Activated T-cell treated with anti-CD3 and anti-CD28 coated beads, Interleukin-2, amount 50 U/mL, for 72 hours (primary cell): ENCODE measurements around the gene QARS1. TPM values are rescaled to one million over a fixed set of nuclear protein-coding genes. Genes with fewer than 3 reads are reported as not detected.

ENCODE experiments used
- ATAC-seq, 2 donors: fragments of 150-1000 bp; cut with Tn5 transposase; replicated peaks in 1 of 2; 2 replicates each; pipeline ENCODE4 v1.10.0; 2021; ENCODE audit warnings: moderate library complexity in 2 of 2, mild to moderate bottlenecking in 1 of 2
- DNase-seq, 2 donors: peaks; one replicate each; pipeline ENCODE4 v3.0.0; 2021 to 2022; ENCODE audit warnings: mixed read lengths in 1 of 2
- H3K27ac Mint-ChIP-seq: one replicate; pipeline ENCODE4 v1.8.0; 2022; ENCODE audit warnings: mild to moderate bottlenecking, moderate library complexity, mixed read lengths
- H3K27me3 Mint-ChIP-seq: one replicate; pipeline ENCODE4 v1.8.0; 2022; ENCODE audit warnings: low read depth, mixed read lengths
- H3K36me3 Mint-ChIP-seq, 2 donors: one replicate each; pipeline ENCODE4 v1.8.0; 2022; ENCODE audit warnings: mixed read lengths in 2 of 2, mild to moderate bottlenecking in 1 of 2; ENCODE audit not compliant: insufficient read depth in 2 of 2
- H3K4me1 Mint-ChIP-seq: one replicate; pipeline ENCODE4 v1.8.0; 2022; ENCODE audit warnings: low read depth, mixed read lengths
- H3K4me3 Mint-ChIP-seq, 2 donors: one replicate each; pipeline ENCODE4 v1.8.0; 2022; ENCODE audit warnings: mild to moderate bottlenecking in 2 of 2, mixed read lengths in 2 of 2, moderate library complexity in 2 of 2
- H3K9me3 Mint-ChIP-seq, 2 donors: one replicate each; pipeline ENCODE4 v1.8.0; 2022; ENCODE audit warnings: mixed read lengths in 2 of 2
- total RNA-seq, 2 donors: library from RNA; stranded (reverse); gene quantifications; one replicate each; pipeline ENCODE4 v1.2.3, GENCODE V29; 2022

QARS1 gene
- total RNA-seq, result 100 to 1,000 TPM; 340 to 371 TPM

- DNase-seq (peak; percentile 91 to 93), ATAC-seq (peak; percentile 98)
- Mint-ChIP-seq H3K27ac (peak within 1 kb of the TSS; percentile 92), H3K36me3 (peaks cover 8 to 11% of the 10 kb centered on the region in 2 donors), H3K27me3 (no peaks in the 10 kb centered on the region), H3K4me3 (peak within 1 kb of the TSS; percentile 94 to 97), H3K9me3 (no peaks in the 10 kb centered on the region), H3K4me1 (peaks cover 35% of the 10 kb centered on the region)
These were observed at the start of gene QARS1 for GRCh38 chr3:49104427-49105291. TSS of gene QARS1 (minus strand) at chr3:49104757. CDS start at chr3:49104733, 24 bp downstream.

- H3K4me1 Mint-ChIP-seq, result peaks cover 4% of the 10 kb centered on the region
- DNase-seq (no peak), ATAC-seq (no peak)
- no peaks in the 10 kb centered on the region for H3K27me3 Mint-ChIP-seq
- no peak overlapping the region for H3K27ac Mint-ChIP-seq
- no peaks in the 10 kb centered on the region for H3K9me3 Mint-ChIP-seq
- H3K36me3 Mint-ChIP-seq, result no peaks in the 10 kb centered on the region
- H3K4me3 Mint-ChIP-seq, result no peak overlapping the region
These were observed 48.9 kb upstream of the QARS1 start for GRCh38 chr3:49153349-49153912.

GRCh38 chr3:49151610-49152009, 47.1 kb upstream of the QARS1 start:
- ATAC-seq (no peak), DNase-seq (no peak)
- Mint-ChIP-seq H3K27me3 (no peaks in the 10 kb centered on the region), H3K36me3 (no peaks in the 10 kb centered on the region), H3K4me3 (no peak overlapping the region), H3K4me1 (no peaks in the 10 kb centered on the region), H3K27ac (no peak overlapping the region), H3K9me3 (no peaks in the 10 kb centered on the region)

GRCh38 chr3:49148159-49148558, 43.6 kb upstream of the QARS1 start:
- no peaks in the 10 kb centered on the region for H3K9me3 Mint-ChIP-seq

GRCh38 chr3:49140080-49140479, 35.5 kb upstream of the QARS1 start:
- H3K36me3 Mint-ChIP-seq, result no peaks in the 10 kb centered on the region
- no peaks in the 10 kb centered on the region for H3K27me3 Mint-ChIP-seq
- peaks cover 0 to 3% of the 10 kb centered on the region in 2 donors for H3K9me3 Mint-ChIP-seq
- no peak overlapping the region for H3K27ac Mint-ChIP-seq
- no peak overlapping the region for H3K4me3 Mint-ChIP-seq
- H3K4me1 Mint-ChIP-seq, result no peaks in the 10 kb centered on the region
- no peak for ATAC-seq
- no peak for DNase-seq

More at GRCh38 chr3:49148159-49148558, 43.6 kb upstream of the QARS1 start:
- H3K4me1 Mint-ChIP-seq, result no peaks in the 10 kb centered on the region
- no peaks in the 10 kb centered on the region for H3K36me3 Mint-ChIP-seq
- DNase-seq (no peak), ATAC-seq (no peak)
- H3K27me3 Mint-ChIP-seq, result no peaks in the 10 kb centered on the region
- no peak overlapping the region for H3K27ac Mint-ChIP-seq
- H3K4me3 Mint-ChIP-seq, result no peak overlapping the region

- DNase-seq, result no peak
- Mint-ChIP-seq H3K27me3 (peaks cover 12% of the 10 kb centered on the region), H3K9me3 (no peaks in the 10 kb centered on the region), H3K4me1 (peaks cover 7% of the 10 kb centered on the region), H3K27ac (no peak overlapping the region), H3K4me3 (no peak overlapping the region), H3K36me3 (no peaks in the 10 kb centered on the region)
- ATAC-seq, result no peak
These were observed 30.9 kb upstream of the QARS1 start for GRCh38 chr3:49135499-49135898.

- H3K4me3 Mint-ChIP-seq, result no peak overlapping the region
- no peak for DNase-seq
- peaks cover 12% of the 10 kb centered on the region for H3K27me3 Mint-ChIP-seq
- no peak for ATAC-seq
- no peak overlapping the region for H3K27ac Mint-ChIP-seq
- H3K4me1 Mint-ChIP-seq, result peaks cover 7% of the 10 kb centered on the region
- no peaks in the 10 kb centered on the region for H3K9me3 Mint-ChIP-seq
- H3K36me3 Mint-ChIP-seq, result no peaks in the 10 kb centered on the region
These were observed 30.1 kb upstream of the QARS1 start for GRCh38 chr3:49134471-49135265.

GRCh38 chr3:49133226-49133951, 28.8 kb upstream of the QARS1 start:
- no peak overlapping the region for H3K27ac Mint-ChIP-seq
- peak overlapping the region in 1 of 2 donors; percentile 47 for H3K4me3 Mint-ChIP-seq
- H3K4me1 Mint-ChIP-seq, result peaks cover 7% of the 10 kb centered on the region
- DNase-seq, result no peak
- ATAC-seq, result no peak
- H3K9me3 Mint-ChIP-seq, result no peaks in the 10 kb centered on the region
- peaks cover 12% of the 10 kb centered on the region for H3K27me3 Mint-ChIP-seq
- H3K36me3 Mint-ChIP-seq, result no peaks in the 10 kb centered on the region

GRCh38 chr3:49132437-49133225, 28.1 kb upstream of the QARS1 start, which contains the start of gene LAMB2:
TSS of gene LAMB2 (minus strand) at chr3:49133050. CDS start at chr3:49132867, 183 bp downstream.
- ATAC-seq, result no peak
- Mint-ChIP-seq H3K36me3 (no peaks in the 10 kb centered on the region), H3K4me1 (peaks cover 7% of the 10 kb centered on the region), H3K4me3 (peak within 1 kb of the TSS in 1 of 2 donors; percentile 47), H3K9me3 (no peaks in the 10 kb centered on the region), H3K27me3 (peaks cover 12% of the 10 kb centered on the region), H3K27ac (no peak within 1 kb of the TSS)
- no peak for DNase-seq

GRCh38 chr3:49132073-49132436, 27.5 kb upstream of the QARS1 start:
- Mint-ChIP-seq H3K27me3 (peaks cover 12% of the 10 kb centered on the region), H3K36me3 (no peaks in the 10 kb centered on the region), H3K4me3 (no peak overlapping the region), H3K4me1 (peaks cover 7% of the 10 kb centered on the region), H3K9me3 (no peaks in the 10 kb centered on the region), H3K27ac (no peak overlapping the region)
- DNase-seq (no peak), ATAC-seq (no peak)

- no peaks in the 10 kb centered on the region for H3K36me3 Mint-ChIP-seq
- H3K4me1 Mint-ChIP-seq, result peaks cover 7% of the 10 kb centered on the region
- no peak overlapping the region for H3K4me3 Mint-ChIP-seq
- H3K9me3 Mint-ChIP-seq, result no peaks in the 10 kb centered on the region
- no peak overlapping the region for H3K27ac Mint-ChIP-seq
- ATAC-seq (no peak), DNase-seq (no peak)
- H3K27me3 Mint-ChIP-seq, result peaks cover 12% of the 10 kb centered on the region
These were observed 27.0 kb upstream of the QARS1 start for GRCh38 chr3:49131576-49131975.

GRCh38 chr3:49131040-49131439, 26.5 kb upstream of the QARS1 start:
- no peak overlapping the region for H3K27ac Mint-ChIP-seq
- ATAC-seq (no peak), DNase-seq (no peak)
- H3K4me3 Mint-ChIP-seq, result no peak overlapping the region
- H3K27me3 Mint-ChIP-seq, result peaks cover 12% of the 10 kb centered on the region
- H3K9me3 Mint-ChIP-seq, result no peaks in the 10 kb centered on the region
- H3K36me3 Mint-ChIP-seq, result no peaks in the 10 kb centered on the region
- H3K4me1 Mint-ChIP-seq, result peaks cover 7% of the 10 kb centered on the region
